SK-N-DZ (cell line): ENCODE results near the gene TAF1L.

Source experiments
- DNase-seq: peaks from one replicate; pipeline ENCODE4 v3.0.0-alpha.2; 2015; ENCODE audit warnings: low spot score

The TAF1L gene

DNA sequence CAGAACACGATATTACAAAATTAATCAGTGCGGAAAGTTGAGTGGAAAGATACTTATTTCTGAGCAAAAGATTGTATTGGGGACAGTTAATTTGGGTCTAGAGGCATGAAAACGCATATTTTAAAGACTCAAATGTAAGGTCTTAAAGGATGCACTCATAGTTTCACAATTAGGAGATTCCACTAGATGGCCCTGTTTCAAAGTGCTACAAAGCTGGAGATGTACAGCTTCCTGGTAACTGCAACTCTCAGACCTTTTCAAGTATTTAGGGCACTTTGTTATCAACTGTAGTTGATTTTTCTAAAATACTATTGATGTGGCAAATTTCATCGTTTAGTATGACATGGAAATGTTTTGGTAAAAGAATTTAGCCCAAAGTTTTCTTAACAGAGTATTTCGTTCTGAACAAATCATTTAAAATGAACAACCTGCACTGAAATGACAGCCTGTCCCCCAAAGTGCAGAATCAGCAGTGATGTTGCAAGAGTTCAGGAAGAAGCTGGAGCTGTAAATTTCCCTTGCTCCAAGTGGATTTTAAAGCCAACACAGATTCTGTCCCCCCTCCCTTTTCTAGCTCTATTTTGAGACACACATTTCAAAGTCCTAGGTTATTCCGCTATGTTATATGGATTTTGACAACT lies 46.3 kb downstream of the TAF1L start:
- DNase-seq: no peak

DNA sequence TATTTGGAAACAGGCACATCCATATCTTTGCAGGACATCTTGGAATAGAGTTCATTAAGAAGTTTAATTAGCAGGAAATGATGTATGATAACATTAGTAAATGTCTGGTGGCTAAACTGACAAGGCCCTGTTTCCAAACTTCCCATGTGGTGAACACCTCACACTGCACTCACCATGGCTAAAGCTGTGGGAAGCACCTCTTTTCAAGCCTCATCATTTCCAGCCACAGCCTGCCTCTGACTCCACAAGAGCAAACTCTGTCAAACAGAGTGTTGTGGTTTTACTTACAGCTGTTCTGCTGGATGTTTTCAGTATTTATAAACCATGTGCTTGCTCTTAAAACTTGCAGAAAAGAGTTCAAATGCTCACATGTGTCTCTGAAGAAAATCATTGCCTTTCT lies 47.6 kb downstream of the TAF1L start:
- DNase-seq: no peak

DNA sequence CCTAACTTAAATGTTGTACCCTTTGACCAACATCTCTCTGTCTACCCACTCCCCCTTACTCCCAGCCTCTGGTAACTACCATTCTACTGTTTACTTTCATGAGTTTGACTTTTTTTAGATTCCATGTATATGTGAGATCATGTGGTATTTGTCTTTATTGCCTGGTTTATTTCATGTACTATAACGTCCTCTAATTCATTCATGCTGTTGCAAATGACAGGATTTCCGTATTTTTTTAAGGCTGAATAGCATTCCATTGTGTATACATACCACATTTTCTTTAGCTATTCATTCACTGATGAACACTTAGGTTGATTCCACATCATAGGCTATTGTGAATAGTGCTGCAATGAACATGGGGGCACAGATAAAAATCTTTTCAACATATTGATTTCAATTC lies 50.7 kb downstream of the TAF1L start:
- no peak for DNase-seq

DNA sequence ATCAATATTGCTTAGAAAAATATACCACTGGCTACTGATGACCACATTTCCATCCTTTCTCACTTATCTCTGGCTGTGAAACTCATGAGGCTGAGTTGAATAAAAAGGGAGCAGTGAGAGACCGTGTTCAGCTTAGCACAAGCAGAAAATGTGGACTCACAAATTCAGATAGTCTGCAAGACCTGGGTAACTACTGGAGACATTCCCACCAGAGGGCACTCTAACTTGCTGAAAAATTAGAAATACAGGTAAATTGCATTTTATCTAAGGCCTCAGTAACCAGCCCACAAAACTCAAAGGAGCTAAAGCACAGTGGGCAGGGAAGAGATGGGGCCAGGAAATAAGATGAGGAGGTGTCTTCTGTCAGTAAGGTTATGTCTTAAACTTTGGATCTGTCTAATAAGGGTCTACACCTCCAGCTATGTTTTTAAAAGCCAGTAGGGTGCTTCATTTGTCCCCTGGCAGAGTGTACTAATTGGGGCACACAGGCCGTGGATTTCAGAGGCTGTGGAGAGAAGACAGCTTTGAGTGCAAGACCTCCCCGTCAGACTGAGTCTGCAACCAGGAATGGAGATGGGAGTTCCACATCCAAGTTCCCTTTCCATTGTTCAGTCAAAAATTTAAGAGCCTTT lies 53.8 kb downstream of the TAF1L start:
- peak; percentile 66 for DNase-seq

DNA sequence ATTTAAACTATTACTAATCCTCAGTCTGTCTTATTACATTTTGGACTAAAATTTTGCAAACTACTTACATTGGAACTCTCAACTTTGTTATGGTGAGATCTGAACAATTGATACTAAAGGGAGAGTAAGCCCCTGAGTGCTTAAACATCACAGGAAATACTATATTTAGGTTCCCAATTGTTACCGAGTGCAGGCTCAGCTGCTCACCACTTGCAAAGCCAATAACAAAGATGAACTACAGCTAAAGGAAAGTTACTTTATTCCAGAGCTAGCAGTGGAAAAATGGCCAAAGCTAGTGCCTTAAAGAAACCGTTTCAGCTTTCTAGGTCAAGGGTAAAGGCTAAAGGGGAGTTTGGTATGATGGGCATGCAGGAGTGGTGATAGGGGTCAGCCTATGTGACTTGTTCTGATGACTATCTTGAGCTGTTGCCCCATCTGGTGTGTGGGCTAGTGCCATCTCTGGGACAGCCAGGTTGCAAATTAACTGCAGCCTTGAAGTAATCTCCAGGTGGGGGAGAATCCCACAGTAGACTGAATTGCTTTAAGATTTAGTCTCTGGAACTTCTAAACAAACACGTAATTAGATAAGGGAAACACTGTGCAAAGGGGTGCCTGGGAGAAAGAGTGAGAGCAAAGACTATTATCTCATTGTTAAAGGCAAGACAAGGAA lies 54.7 kb downstream of the TAF1L start:
- peak; percentile 11 for DNase-seq

DNA sequence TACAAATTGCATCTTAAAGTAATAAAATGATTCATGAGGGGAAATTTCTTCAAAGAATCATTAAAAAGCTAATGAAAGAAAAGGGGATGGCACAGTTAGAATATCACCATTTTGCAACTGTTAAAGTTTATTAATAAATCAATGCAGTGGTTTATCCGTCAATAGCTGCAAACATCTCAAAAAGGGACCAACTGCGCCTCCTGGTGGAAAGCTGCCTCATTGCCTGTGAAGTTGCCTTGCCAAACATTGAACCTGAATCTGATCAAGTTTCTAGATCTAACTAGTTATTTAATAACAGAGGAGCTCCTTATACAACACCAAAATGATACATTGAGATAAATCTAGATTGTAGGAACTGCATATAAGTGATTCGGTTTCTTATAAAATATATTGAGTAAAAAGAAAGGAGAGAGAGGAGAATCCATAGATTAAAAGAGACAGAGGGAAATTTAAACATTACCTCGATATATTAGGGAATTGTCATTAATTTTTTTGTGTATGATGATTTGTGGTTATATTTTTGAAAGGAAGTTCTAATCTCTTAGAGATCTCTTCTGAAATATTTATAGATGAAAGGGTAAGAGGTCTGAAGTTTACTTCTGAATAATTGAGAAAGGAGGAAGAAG lies 55.6 kb downstream of the TAF1L start:
- peak; percentile 57 for DNase-seq
